DMS79 treated with DMSO at 0.1 percent for 48 hours (cell line): ENCODE measurements around the gene BAZ2B.
"Not testable (repeated sequence)": the region's sequence is repeated elsewhere in the genome, so short reads cannot be mapped to it uniquely, and the experiment has no call there.

Source experiments
- DNase-seq: peaks from one replicate; lab custom pipeline; 2025; lab: John Stamatoyannopoulos, UW

BAZ2B gene

GRCh38 chr2:159616286-159616701 is at the start of gene BAZ2B:
BAZ2B (minus strand) TSS chr2:159616548; CDS start chr2:159478719, 137,829 bp downstream.
- peak; percentile 84 for DNase-seq

- DNase-seq: no peak
These were observed 44.9 kb upstream of the BAZ2B start for GRCh38 chr2:159661286-159661685.

- DNase-seq: no peak
These were observed 42.8 kb upstream of the BAZ2B start for GRCh38 chr2:159658881-159659873.

- DNase-seq: no peak
These were observed 37.6 kb upstream of the BAZ2B start for GRCh38 chr2:159653962-159654361.

GRCh38 chr2:159651884-159652283 is 35.5 kb upstream of the BAZ2B start:
- DNase-seq: no peak

GRCh38 chr2:159650574-159650973 is 34.2 kb upstream of the BAZ2B start:
- DNase-seq: no peak

- no peak for DNase-seq
These were observed 32.3 kb upstream of the BAZ2B start for GRCh38 chr2:159648643-159649042.

GRCh38 chr2:159647667-159648066 is 31.3 kb upstream of the BAZ2B start:
- no peak for DNase-seq

- no peak for DNase-seq
These were observed 23.8 kb upstream of the BAZ2B start for GRCh38 chr2:159640176-159640575.

GRCh38 chr2:159639712-159640111 is 23.4 kb upstream of the BAZ2B start:
- no peak for DNase-seq

GRCh38 chr2:159639071-159639470 is 22.7 kb upstream of the BAZ2B start:
- no peak for DNase-seq

GRCh38 chr2:159637988-159638501 is 21.7 kb upstream of the BAZ2B start:
- no peak for DNase-seq

GRCh38 chr2:159637240-159637639 is 20.9 kb upstream of the BAZ2B start:
- no peak for DNase-seq

GRCh38 chr2:159635006-159635789 is 18.9 kb upstream of the BAZ2B start:
- DNase-seq: no peak

- DNase-seq: no peak
These were observed 16.9 kb upstream of the BAZ2B start for GRCh38 chr2:159633219-159633618.

- DNase-seq: not testable (repeated sequence)
These were observed 9.3 kb upstream of the BAZ2B start for GRCh38 chr2:159625628-159626027.

GRCh38 chr2:159623436-159623835 is 7.1 kb upstream of the BAZ2B start:
- no peak for DNase-seq

GRCh38 chr2:159622966-159623365 is 6.6 kb upstream of the BAZ2B start:
- DNase-seq: no peak

GRCh38 chr2:159620796-159621195 is 4.4 kb upstream of the BAZ2B start:
- DNase-seq: no peak

- peak; percentile 88 for DNase-seq
These were observed 1.3 kb upstream of the BAZ2B start for GRCh38 chr2:159617646-159618045.

- peak; percentile 43 for DNase-seq
These were observed 752 bp upstream of the BAZ2B start for GRCh38 chr2:159617100-159617499.
